Mesendoderm (in vitro differentiated cells): Measurements from ENCODE around the gene UBE3D.
A peak's percentile ranks its signal among the peaks of the same experiment; 100 is the strongest.
"Not testable (repeated sequence)": the region's sequence is repeated elsewhere in the genome, so short reads cannot be mapped to it uniquely, and the experiment has no call there.

Source experiments
- DNase-seq: peaks from one replicate; pipeline ENCODE4 v3.0.0; 2013
- H2AK5ac ChIP-seq: 2 replicates; pipeline ENCODE4 v1.6.1; 2013; ENCODE audit warnings: low read length, inconsistent platforms
- H2BK120ac ChIP-seq: 2 replicates; pipeline ENCODE4 v1.6.1; 2013; ENCODE audit warnings: low read depth, mild to moderate bottlenecking, low read length, moderate library complexity, mixed read lengths
- H2BK15ac ChIP-seq: replicated peaks from 2 replicates; pipeline ENCODE4 v1.6.1; 2013; ENCODE audit warnings: low read depth, mild to moderate bottlenecking, moderate library complexity
- H2BK5ac ChIP-seq: 2 replicates; pipeline ENCODE4 v1.6.1; 2013; ENCODE audit warnings: low read length, inconsistent platforms
- H3K18ac ChIP-seq: 2 replicates; pipeline ENCODE4 v1.6.1; 2013; ENCODE audit warnings: mild to moderate bottlenecking, low read length, mixed read lengths
- H3K23ac ChIP-seq: one replicate; pipeline ENCODE4 v1.6.1; 2013; ENCODE audit warnings: low read length
- H3K27ac ChIP-seq: 2 replicates; pipeline ENCODE4 v1.5.1; 2013; ENCODE audit warnings: low read depth, mild to moderate bottlenecking, inconsistent platforms, low read length, moderate library complexity
- H3K27me3 ChIP-seq: 2 replicates; pipeline ENCODE4 v1.6.1; 2013; ENCODE audit warnings: low read length, control low read depth, mild to moderate bottlenecking, inconsistent platforms; ENCODE audit not compliant: insufficient read depth, poor library complexity
- H3K36me3 ChIP-seq: 2 replicates; pipeline ENCODE4 v1.6.1; 2013; ENCODE audit warnings: low read length, inconsistent platforms; ENCODE audit not compliant: control insufficient read depth, insufficient read depth
- H3K4ac ChIP-seq: one replicate; pipeline ENCODE4 v1.6.1; 2013; ENCODE audit warnings: low read depth, mild to moderate bottlenecking, low read length, moderate library complexity
- H3K4me1 ChIP-seq: 2 replicates; pipeline ENCODE4 v1.6.1; 2013; ENCODE audit warnings: low read depth, low read length, inconsistent platforms; ENCODE audit not compliant: control insufficient read depth
- H3K4me2 ChIP-seq: 2 replicates; pipeline ENCODE4 v1.6.1; 2013; ENCODE audit warnings: low read length
- H3K4me3 ChIP-seq: 2 replicates; pipeline ENCODE4 v1.5.1; 2013; ENCODE audit warnings: mild to moderate bottlenecking, low read length
- H3K56ac ChIP-seq: one replicate; pipeline ENCODE4 v1.6.1; 2013; ENCODE audit warnings: low read length
- H3K79me1 ChIP-seq: 2 replicates; pipeline ENCODE4 v1.6.1; 2013; ENCODE audit warnings: low read length, inconsistent platforms
- H3K79me2 ChIP-seq: 2 replicates; pipeline ENCODE4 v1.6.1; 2013; ENCODE audit warnings: mild to moderate bottlenecking, low read length; ENCODE audit not compliant: control insufficient read depth, insufficient read depth
- H3K9ac ChIP-seq: 2 replicates; pipeline ENCODE4 v1.6.1; 2013; ENCODE audit warnings: low read length, inconsistent platforms
- H4K5ac ChIP-seq: one replicate; pipeline ENCODE4 v1.6.1; 2013; ENCODE audit warnings: low read length
- H4K8ac ChIP-seq: one replicate; pipeline ENCODE4 v1.6.1; 2013; ENCODE audit warnings: low read depth, mild to moderate bottlenecking, control low read depth, low read length, moderate library complexity
- WGBS: extraction: QIAGEN DNeasy Blood & Tissue Kit; methylation state at CpG from one replicate; pipeline ENCODE4 v1.1.7; 2013; ENCODE audit warnings: low lambda C conversion rate, missing lambda C conversion rate; ENCODE audit not compliant: insufficient coverage; ENCODE audit errors: extremely low coverage; 5-methylcytosine and 5-hydroxymethylcytosine counted together

The UBE3D gene

DNA sequence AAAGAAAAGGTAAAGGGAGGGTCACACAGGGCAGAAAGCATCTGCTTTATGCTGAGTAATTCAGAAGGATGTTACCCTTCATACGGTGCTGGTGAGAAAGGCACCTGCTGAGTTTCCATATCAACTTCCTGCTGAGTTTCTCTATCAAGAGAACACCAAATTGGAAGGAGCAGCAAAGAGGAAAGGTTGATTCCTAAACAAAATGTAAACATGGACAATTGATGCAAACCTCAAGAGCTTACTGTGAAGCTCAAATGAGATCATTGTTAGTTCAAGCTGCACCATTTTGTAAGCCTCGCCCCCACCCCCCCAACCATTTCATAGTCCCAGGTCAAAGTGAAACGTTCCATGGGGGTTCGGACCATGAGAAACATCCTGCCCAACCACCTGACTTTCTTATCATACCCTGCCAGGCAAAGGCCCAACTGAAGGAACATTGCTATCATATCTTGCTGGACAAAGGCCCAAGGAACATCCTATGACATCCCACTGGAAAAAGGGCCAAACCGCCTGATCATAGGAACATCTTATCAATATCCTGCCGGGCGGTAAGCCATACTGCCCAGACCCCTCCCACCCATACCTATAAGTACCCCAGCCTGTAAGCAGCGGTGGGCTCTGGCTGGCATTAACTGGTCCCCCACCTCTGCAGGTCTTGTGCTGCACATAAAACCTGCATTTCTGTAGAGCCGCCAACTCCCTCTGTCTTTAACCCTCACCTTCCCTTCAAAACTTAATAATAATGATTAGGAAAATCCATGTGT is 171.6 kb downstream of the UBE3D start:
- no peak overlapping the region for H3K4me3 ChIP-seq
- no peak overlapping the region for H3K56ac ChIP-seq
- H3K36me3 ChIP-seq, result no peaks in the 10 kb centered on the region
- no peak overlapping the region for H4K8ac ChIP-seq
- no peaks in the 10 kb centered on the region for H3K27me3 ChIP-seq
- H3K27ac ChIP-seq, result no peak overlapping the region
- H3K18ac ChIP-seq, result no peak overlapping the region
- no peak overlapping the region for H3K9ac ChIP-seq
- H3K4ac ChIP-seq, result no peak overlapping the region
- H2BK15ac ChIP-seq, result no peak overlapping the region
- no peak overlapping the region for H4K5ac ChIP-seq
- H3K79me1 ChIP-seq, result no peaks in the 10 kb centered on the region
- no peak overlapping the region for H2BK5ac ChIP-seq
- H3K4me2 ChIP-seq, result no peak overlapping the region
- no peak overlapping the region for H3K23ac ChIP-seq
- no peaks in the 10 kb centered on the region for H3K4me1 ChIP-seq
- no peak overlapping the region for H2BK120ac ChIP-seq
- WGBS, result no CpG with 5 or more reads among the region's 9 CpGs
- peak; percentile 48 for DNase-seq
- H3K79me2 ChIP-seq, result no peaks in the 10 kb centered on the region
- no peak overlapping the region for H2AK5ac ChIP-seq

DNA sequence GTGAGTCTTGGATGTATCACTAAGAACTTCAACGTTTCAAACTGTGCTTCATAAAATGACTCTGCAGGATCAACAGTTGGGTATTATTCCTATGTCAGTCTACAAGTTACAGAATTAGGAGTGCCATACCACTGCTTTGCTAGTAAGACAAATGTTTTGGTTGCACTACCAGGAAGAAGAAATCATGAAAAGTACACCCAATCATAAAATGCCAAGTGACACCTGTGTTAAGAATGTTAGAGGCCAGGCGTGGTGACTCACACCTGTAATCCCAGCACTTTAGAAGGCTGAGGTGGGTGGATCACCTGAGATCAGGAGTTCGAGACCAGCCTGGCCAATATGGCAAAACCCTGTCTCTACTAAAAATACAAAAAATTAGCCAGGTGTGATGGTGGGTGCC is 174.1 kb downstream of the UBE3D start:
- not testable (repeated sequence) for H3K4me3 ChIP-seq, H4K8ac ChIP-seq, H3K9ac ChIP-seq, H4K5ac ChIP-seq, H3K79me2 ChIP-seq, DNase-seq, H3K27ac ChIP-seq, H3K23ac ChIP-seq, H3K79me1 ChIP-seq, H2AK5ac ChIP-seq, H2BK5ac ChIP-seq, H3K18ac ChIP-seq, H3K56ac ChIP-seq, H2BK15ac ChIP-seq, H2BK120ac ChIP-seq, H3K27me3 ChIP-seq, H3K36me3 ChIP-seq, H3K4me1 ChIP-seq, H3K4me2 ChIP-seq, H3K4ac ChIP-seq
- no CpG with 5 or more reads among the region's 3 CpGs for WGBS

DNA sequence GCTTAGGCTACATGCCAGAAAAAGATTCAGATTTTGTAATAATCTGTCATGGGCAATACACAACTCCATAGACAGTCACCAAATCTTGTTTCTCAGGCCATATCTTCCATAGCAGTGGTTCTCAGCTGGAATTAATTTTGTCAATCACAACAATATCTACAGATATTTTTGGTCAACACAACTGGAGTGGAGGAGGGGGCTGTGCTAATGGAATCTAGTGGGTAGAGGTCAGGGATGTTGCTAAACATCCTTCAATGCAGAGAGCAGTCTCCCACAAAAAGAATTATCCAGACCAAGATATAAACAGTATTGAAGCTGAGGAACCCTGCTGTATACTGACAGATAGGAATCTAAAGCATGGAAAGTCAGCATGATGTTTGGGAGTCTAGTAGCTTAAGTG is 174.6 kb downstream of the UBE3D start:
- Histone ChIP-seq H3K4me2 (no peak overlapping the region), H3K79me2 (no peaks in the 10 kb centered on the region), H4K8ac (no peak overlapping the region), H3K36me3 (no peaks in the 10 kb centered on the region), H3K56ac (no peak overlapping the region), H4K5ac (no peak overlapping the region), H3K23ac (no peak overlapping the region), H3K27ac (no peak overlapping the region), H3K4ac (no peak overlapping the region), H2BK15ac (no peak overlapping the region), H3K18ac (no peak overlapping the region), H3K4me1 (no peaks in the 10 kb centered on the region), H3K79me1 (no peaks in the 10 kb centered on the region), H3K4me3 (no peak overlapping the region), H3K9ac (no peak overlapping the region), H2BK5ac (no peak overlapping the region), H2BK120ac (no peak overlapping the region), H2AK5ac (no peak overlapping the region), H3K27me3 (no peaks in the 10 kb centered on the region)
- DNase-seq, result no peak

DNA sequence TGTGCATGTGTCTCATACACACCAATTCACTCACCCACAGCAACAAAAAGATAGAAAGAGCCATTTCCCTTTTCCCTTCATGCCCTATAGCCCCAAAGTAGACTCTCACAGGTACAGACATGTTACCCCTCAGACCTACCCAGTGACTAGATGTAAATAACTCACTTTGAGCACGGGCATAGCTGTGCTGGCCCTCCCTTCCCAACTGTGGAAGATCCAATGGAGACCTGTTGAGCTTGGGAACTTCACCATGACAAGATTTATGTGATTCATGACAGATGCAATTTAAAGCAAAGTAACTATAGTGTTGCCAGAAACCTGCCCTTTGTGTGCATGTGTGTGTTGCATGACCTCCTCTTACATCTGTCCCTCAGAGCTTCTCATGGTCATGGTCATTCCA is 175.4 kb downstream of the UBE3D start:
- H3K18ac ChIP-seq, result no peak overlapping the region
- H3K56ac ChIP-seq, result no peak overlapping the region
- no CpG with 5 or more reads among the region's 1 CpG for WGBS
- H2BK5ac ChIP-seq, result no peak overlapping the region
- DNase-seq, result no peak
- H4K8ac ChIP-seq, result no peak overlapping the region
- no peaks in the 10 kb centered on the region for H3K27me3 ChIP-seq
- no peak overlapping the region for H3K4me3 ChIP-seq
- H3K4me2 ChIP-seq, result no peak overlapping the region
- no peak overlapping the region for H2BK120ac ChIP-seq
- H3K23ac ChIP-seq, result no peak overlapping the region
- no peaks in the 10 kb centered on the region for H3K4me1 ChIP-seq
- no peak overlapping the region for H3K4ac ChIP-seq
- H4K5ac ChIP-seq, result no peak overlapping the region
- H2BK15ac ChIP-seq, result no peak overlapping the region
- H3K79me2 ChIP-seq, result no peaks in the 10 kb centered on the region
- no peak overlapping the region for H3K9ac ChIP-seq
- H3K36me3 ChIP-seq, result no peaks in the 10 kb centered on the region
- no peak overlapping the region for H3K27ac ChIP-seq
- H3K79me1 ChIP-seq, result no peaks in the 10 kb centered on the region
- no peak overlapping the region for H2AK5ac ChIP-seq

DNA sequence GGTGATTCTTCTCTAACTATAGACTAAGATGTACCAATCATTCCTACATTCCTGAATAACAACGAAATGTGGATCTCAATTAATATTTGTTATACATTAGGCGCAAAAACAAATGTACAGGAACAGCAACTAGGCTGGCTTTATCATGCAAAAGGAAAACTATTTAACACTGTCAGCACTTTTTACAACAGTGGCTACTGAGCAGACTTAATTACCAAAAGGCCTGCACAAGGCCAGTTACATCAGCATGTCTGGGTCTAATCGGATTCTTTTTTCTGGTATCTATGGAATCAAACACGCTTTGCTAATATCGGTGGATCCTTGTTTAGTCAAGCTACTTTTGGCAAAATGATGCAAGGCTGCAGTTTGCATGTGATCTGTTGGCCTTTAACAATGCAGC is 176.5 kb downstream of the UBE3D start:
- Histone ChIP-seq H2BK15ac (no peak overlapping the region), H3K4me1 (no peaks in the 10 kb centered on the region), H3K79me1 (no peaks in the 10 kb centered on the region), H3K27me3 (no peaks in the 10 kb centered on the region), H2BK5ac (no peak overlapping the region), H3K4me2 (no peak overlapping the region), H2BK120ac (no peak overlapping the region), H3K9ac (no peak overlapping the region), H4K5ac (no peak overlapping the region), H3K18ac (no peak overlapping the region), H3K79me2 (no peaks in the 10 kb centered on the region), H3K56ac (no peak overlapping the region), H3K23ac (no peak overlapping the region), H3K27ac (no peak overlapping the region), H4K8ac (no peak overlapping the region), H2AK5ac (no peak overlapping the region), H3K4ac (no peak overlapping the region), H3K36me3 (no peaks in the 10 kb centered on the region), H3K4me3 (no peak overlapping the region)
- WGBS, result no CpG with 5 or more reads among the region's 5 CpGs
- DNase-seq, result no peak

DNA sequence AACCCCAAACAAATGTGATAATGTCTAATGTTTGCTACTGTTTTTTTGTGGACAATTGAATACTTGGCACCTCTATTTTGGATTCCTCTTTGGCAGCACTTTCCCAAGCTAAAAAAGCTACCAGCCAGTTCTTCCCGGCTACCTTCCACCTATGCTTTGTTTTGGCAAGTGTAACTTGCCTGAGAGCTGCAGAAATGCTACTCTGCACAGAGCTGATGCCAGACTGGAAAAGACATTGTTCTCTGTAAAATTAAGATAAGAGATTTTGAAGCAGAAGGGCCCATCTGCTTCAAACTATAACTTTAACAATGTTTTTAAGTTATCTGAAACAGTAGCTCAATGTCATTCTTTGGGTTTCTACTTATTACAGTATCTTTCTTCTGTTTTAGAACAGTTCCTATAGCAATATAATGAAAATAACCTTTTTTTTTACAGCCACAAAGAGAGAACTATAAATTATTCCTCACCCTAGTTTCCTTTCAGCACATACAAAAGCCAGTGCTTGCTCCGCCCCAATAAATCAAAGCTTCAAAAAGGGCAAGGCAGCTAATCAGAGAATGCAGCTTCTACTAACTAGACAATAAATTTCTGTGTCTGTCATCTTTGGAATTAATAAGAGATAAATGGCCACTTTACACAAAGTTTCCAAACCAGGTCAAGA is 183.1 kb downstream of the UBE3D start:
- WGBS, result no CpG with 5 or more reads among the region's 2 CpGs
- no peak overlapping the region for H4K8ac ChIP-seq
- no peaks in the 10 kb centered on the region for H3K79me2 ChIP-seq
- no peaks in the 10 kb centered on the region for H3K79me1 ChIP-seq
- H3K36me3 ChIP-seq, result no peaks in the 10 kb centered on the region
- no peak overlapping the region for H4K5ac ChIP-seq
- no peak overlapping the region for H2AK5ac ChIP-seq
- H3K56ac ChIP-seq, result no peak overlapping the region
- no peak overlapping the region for H2BK120ac ChIP-seq
- H3K27me3 ChIP-seq, result no peaks in the 10 kb centered on the region
- no peak overlapping the region for H3K9ac ChIP-seq
- H3K23ac ChIP-seq, result no peak overlapping the region
- no peak overlapping the region for H3K4ac ChIP-seq
- H3K27ac ChIP-seq, result no peak overlapping the region
- no peaks in the 10 kb centered on the region for H3K4me1 ChIP-seq
- H3K4me3 ChIP-seq, result no peak overlapping the region
- no peak overlapping the region for H2BK5ac ChIP-seq
- no peak for DNase-seq
- no peak overlapping the region for H2BK15ac ChIP-seq
- H3K4me2 ChIP-seq, result no peak overlapping the region
- H3K18ac ChIP-seq, result no peak overlapping the region
